ENCODE results near the gene TMEM179B.

DNA sequence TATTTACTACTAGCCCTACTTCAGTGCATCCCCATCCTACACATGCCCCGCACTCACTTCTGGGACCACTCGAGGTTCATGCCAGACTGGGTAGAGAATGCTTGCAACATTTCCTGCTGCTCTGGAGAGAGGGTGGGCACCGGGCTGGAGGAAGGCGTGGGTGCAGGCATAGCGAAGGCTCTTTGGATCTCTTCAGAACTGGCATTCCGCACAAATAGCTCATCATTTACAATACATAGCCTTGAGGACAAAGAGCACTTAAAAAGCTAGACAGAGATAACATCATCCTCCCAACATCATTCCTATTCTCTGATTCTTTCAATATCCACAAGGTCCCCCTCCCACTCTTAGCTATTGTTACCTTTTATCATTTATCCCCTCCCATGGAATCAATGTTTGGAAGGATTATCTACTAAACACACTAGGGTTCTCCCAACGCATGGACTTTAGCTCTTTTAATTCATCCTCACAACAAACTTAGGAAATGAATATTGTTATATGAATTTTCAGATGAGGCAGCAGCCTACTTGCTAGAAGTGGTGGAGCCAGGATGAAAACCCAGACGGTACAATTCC is 7.1 kb downstream of the TMEM179B start:
- TF ChIP-seq NFE2L2 (IDR thresholded peaks at IDR 0.05; ENCODE audit: low read depth, low read length): no peak
- TF ChIP-seq, protein P1, sequence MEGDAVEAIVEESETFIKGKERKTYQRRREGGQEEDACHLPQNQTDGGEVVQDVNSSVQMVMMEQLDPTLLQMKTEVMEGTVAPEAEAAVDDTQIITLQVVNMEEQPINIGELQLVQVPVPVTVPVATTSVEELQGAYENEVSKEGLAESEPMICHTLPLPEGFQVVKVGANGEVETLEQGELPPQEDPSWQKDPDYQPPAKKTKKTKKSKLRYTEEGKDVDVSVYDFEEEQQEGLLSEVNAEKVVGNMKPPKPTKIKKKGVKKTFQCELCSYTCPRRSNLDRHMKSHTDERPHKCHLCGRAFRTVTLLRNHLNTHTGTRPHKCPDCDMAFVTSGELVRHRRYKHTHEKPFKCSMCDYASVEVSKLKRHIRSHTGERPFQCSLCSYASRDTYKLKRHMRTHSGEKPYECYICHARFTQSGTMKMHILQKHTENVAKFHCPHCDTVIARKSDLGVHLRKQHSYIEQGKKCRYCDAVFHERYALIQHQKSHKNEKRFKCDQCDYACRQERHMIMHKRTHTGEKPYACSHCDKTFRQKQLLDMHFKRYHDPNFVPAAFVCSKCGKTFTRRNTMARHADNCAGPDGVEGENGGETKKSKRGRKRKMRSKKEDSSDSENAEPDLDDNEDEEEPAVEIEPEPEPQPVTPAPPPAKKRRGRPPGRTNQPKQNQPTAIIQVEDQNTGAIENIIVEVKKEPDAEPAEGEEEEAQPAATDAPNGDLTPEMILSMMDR (conservative IDR thresholded peaks at IDR 0.05; ENCODE audit: low read depth, low read length): no peak
- TF ChIP-seq POLR2A (IDR thresholded peaks at IDR 0.05; ENCODE audit: low read depth, low read length): no peak

Measured in IMR-90 (cell line).